NCI-H1417 treated with DMSO at 0.1 percent for 48 hours (cell line): Measurements from ENCODE around the gene RAPGEF4.

Experiments
- DNase-seq: peaks from one replicate; lab custom pipeline; 2025; lab: John Stamatoyannopoulos, UW

The RAPGEF4 gene

DNA sequence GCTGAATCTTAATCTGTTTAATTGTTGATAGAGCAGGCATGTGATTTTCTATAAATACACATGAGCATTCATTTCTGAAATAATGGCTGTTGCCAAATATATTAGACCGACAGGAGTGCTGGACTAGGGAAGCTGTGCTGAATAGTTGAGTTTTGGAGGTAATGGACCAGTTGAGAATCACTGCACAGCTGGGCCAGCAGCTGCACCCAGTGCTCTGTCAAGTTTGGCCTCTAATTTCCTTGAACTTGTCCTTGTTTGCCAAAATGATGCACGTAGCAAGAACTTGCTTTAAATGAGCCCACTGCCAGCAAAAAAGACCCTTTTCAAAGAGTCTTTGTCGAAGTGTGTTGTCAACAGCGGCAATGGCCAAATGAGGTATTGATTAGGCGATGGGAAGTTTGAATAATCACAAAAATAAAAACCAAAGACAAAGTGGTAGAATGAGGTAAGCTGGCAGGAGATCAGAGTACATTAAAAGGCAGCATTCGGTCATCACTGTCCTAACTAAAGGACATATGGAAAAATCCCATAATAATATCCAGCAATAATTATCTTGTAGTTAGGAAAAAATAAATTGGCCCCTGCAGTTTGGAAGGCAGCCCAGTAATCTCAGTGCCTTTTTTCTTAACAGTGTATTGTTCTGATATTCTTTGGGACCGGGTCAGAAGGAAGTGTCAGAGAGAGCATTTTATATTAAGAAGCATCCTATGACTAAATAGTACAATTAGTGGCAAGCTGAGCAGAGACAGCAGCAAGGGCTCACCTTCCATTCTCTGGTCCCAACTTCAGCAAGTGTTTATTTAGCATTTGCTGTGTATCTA, 126.2 kb downstream of the RAPGEF4 start:
- DNase-seq, result no peak

DNA sequence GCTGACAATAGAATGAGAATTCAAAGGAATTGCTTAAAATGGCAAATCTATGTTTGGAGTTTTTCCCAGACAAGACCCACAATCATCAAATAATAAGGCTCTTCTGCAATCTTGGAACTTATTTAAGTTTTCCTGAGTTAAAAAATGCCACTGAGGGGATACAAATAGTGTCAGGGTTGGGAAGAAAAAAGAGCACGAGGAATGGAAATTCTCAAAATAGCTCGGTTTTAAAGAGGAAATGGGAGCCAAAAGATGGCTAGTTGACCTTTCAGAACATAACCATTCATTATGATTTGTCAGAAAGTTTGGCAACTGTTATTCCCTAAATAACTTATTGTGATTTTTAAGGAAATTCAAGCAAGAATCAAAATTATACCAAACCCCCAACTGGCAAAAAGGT, 127.7 kb downstream of the RAPGEF4 start:
- no peak for DNase-seq

DNA sequence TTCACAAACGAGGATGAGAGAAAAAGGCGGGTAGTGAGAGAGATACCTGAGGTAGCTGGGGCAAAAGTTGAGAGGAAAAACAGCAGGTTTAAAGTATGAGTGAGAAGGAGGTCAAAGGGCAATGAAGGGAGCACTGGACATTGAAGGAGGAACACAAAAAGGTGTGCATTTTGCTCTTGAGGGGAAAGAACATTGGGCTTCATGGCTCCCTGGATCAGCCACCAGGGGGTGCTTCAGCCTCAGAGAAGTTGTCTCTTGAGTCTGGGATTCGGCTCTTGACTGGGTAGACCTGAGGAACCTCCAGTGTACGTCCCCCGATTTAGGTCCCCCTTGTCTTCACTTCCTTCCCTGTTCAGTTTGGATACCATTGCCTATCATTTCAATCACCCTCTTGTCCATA, 128.5 kb downstream of the RAPGEF4 start:
- no peak for DNase-seq

DNA sequence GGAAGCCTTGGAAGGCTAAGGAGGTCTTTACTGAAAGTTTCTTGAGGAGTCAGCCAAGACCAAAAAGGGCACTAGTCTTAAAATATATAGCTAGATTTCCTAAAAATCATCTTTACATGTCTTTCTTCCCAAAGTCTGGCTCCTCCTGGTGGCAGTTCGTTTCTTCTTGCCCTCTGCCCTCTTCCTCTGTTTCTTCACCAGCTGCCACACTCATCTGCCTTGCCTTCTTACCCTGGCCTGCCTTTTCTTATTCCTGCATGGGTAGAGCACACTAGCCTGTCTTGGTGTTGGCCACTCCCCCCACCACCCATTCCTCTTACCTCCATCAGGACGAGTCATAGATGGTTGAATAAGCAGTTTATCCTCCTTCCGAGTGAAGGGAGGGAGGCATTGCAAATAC, 129.8 kb downstream of the RAPGEF4 start:
- no peak for DNase-seq

DNA sequence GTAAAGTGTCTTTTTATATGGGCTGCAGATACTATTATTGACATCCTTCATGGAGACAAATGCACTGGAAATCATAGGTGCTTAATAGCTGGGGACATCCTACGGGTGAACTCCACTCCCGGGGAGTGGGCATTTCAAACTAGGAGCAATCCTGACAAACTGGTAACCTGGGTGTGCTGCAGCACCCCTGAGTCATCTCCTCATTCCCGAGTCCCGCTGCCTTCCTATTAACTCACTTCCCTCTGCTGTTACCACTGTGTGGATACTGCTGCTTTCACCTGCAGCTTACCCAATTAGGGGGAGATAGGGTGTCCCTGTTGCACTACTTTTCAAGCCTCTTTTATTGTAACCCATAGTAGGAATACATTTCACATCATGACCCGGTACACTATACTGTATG, 134.2 kb downstream of the RAPGEF4 start:
- no peak for DNase-seq

DNA sequence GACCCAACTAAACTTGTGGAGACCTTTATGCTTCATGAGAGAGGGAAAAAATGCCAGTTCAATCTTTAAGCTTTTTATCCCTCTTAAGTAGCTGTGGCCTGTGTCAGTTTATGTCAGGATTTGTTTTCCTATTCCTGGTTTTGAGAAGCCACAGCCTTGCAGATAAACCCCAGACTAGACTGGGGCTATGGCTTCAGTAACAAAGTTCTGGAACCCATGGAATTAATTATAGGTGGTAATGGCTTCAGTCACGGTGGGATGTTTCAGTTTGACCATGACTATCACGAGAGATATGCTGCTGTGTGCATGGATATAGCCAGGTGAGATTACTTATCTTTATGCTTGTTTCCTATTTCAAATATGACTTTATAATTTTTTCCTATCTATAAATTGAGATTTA, 134.8 kb downstream of the RAPGEF4 start:
- DNase-seq, result no peak

DNA sequence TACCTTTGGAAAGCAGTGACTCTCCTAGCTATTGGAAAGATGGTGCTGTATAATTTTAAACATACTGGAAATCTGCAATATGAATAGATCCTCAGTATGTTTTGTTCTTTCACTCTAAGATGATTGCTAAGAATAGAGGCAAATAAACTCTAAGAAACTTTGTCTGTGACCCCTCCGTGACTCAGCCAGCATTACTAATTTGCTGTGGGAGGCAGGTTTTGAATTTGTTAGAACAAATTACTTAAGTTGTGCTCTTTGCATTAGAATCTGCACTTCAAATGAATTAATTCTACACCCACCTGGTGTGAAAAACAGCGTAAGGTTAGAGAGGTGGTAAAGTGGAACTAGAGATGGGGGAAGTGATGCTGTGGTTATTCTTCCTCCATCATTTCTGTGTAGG, 142.2 kb downstream of the RAPGEF4 start:
- DNase-seq, result no peak

DNA sequence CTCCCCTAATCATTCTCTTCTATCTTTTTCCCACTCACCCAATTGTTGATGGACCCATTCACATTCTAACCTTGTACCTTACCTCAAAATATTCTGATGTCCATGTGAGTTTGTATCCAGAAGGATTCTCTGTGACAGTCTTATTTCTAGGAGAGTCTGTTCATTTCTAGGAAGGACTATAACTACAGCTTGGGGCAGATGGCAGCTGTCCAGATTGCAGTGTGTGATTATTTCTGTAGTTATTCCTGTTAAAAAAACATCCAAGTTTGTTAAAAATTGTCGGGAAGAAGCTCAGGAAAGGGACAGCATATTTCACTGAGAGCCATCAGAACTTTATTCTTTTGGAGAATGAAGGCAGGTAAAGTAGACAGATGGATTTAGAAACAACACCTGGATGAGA, 142.6 kb downstream of the RAPGEF4 start:
- no peak for DNase-seq

DNA sequence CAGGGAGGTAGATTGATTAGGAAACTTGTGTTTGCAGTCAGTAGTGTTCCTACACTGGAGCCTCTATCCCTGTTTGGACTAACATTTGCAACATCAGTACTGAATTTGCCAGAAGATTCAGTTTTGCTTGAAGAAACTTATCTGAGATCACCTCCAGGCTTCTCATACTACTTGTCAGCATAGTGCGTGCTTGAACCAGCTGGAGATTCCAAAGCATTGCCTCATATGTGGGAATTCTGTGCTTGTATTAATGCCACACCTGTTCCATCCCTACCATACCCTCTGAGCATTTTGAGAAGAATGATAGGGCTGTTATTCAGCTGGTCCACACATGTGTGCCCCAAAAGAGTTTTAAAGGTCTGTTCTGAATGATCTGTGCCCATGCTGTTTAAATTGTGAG, 148.7 kb downstream of the RAPGEF4 start:
- no peak for DNase-seq

DNA sequence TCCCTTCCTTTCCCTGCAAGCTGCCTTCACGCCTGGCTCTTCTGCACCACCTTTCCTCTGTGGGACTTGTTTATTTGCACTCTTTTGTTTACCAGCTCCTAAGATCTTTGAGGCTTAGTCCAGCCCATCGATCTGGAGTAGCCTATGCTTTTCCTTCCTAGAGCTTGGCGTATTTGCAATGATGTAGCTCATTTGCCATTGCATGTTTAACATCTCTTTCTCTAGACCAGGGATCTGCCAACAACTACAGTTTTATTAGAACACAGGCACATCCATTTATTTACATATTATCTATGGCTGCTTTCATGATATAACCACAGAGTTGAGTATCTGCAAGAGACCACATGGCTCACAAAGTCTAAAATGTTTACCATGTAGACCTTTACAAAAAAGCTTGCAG, 150.4 kb downstream of the RAPGEF4 start:
- DNase-seq, result no peak

DNA sequence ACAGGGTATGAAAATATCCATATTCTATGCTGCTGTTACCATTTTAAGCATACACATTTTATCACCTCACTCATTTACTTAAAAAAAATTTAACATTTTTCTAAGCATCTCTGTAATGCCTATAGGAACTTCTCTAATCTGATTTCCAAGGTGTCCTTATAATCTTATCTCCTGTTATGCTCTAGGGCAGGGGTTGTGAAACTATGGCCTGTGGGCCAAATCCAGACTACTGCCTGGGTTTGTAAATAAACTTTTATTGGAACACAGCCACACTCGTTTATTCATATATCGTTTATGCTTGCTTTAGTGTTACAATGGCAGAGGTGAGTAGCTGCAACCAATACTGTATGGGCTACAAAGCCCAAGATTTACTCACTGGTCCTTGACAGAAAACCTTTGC, 151.6 kb downstream of the RAPGEF4 start:
- no peak for DNase-seq

DNA sequence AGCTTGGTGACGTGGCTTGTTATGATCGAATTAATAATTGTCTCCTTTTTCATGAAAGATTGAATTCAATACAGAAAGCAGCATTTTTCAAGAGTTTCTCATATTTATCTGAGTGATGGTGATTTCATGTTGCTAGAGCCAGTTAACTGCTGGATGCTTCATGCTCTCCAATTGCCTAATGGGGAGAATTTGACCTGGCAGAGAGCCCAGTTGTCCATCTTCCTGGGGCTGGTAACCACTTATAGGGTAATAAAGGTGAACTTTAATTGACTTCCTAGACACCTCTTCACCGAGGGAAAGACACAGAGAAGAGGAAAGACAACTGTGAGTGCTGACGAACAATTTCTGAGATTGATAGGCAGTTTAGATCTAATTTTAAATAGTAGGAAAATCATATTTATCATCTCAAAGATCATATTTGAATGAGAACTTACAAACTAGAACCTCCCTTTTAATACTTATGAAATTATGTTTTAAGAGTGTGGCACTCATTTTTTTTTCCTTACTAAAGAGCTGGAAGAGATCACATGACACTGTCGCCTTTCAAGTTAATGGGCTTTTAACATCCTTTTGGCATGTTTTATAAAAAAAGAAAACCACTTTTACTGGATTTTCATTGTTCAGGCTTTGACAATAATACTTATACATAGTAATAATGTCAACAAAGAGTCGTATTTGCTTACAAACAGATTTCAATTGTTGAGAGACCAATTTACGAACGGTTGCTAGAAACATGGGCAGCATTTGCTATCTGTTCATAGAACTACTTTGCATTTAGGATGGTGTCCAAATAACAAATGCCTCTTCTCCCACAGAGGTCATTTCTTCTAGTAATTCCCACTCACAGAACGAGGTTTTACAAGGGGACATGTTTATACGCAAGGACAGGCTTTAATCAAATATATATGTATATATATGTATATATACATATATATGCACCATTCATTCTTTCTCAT, 153.3 kb downstream of the RAPGEF4 start:
- no peak for DNase-seq

DNA sequence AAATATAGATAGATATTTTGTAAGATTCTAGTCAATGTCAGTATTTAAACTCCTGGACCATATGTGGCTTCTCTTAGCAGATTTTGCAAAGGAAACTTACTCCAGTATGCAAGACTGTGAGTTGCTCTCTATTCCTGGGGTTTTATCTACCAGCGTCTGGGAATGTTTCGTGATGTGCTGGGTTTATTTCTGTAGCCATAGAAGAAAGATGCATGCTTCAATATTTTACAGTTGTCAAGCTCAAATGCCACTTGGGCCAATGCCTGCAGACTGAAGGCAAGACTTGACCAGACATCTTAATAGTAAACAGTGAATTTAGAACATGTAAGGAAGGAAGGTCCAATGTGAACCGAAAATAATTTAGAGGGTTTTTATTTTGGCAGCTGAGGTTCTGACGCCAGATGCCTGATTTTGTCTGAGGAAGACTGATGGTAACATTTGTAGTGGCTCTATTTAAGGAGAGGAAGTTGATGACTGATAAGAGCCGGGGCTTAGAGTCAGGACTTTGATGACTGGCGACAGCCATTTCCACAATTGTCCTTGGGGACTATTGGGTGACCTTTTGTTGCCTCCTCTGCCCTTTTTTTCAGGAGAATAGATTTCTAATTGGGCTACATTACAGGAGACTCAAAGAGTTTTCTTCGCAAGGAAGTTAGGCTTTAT, 154.3 kb downstream of the RAPGEF4 start:
- DNase-seq, result no peak

DNA sequence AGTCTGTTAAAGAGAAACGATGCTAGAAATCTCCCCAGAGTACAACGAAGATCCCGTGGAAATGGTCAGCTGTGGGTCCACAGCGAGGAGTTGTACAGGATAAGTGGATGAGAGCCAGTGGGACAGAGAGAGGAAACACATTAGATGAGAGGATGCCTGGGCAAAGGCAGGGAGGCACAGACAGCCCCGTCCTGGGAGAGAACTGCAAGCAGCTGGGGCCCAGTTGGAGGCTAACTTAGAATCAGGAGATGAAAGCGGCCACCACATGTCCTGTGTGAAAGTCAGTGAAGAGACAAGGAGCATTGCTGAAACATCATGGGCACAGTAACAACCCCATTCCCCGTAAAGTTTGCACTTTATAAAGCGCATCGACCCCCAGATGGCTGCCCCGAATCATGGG, 157.5 kb downstream of the RAPGEF4 start:
- DNase-seq, result no peak

DNA sequence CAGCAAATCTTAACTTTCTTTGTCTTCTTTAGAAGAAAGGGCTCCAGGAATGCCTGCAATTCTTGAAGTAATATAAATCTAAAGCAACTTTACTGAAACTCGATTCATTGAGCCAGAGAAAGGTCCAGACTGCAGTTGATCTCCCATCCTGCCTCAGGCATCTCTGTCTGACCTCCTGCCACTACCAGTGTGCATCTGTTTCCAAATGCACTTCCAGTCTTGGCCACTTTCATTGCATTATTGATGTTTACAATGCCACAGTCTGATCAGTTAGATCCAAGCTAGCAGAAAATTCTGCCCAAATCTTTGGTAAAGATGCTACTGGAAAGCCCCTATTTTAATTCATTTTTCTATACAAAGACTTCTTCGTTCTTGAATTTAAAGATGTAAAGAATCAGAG, 158.0 kb downstream of the RAPGEF4 start:
- no peak for DNase-seq

DNA sequence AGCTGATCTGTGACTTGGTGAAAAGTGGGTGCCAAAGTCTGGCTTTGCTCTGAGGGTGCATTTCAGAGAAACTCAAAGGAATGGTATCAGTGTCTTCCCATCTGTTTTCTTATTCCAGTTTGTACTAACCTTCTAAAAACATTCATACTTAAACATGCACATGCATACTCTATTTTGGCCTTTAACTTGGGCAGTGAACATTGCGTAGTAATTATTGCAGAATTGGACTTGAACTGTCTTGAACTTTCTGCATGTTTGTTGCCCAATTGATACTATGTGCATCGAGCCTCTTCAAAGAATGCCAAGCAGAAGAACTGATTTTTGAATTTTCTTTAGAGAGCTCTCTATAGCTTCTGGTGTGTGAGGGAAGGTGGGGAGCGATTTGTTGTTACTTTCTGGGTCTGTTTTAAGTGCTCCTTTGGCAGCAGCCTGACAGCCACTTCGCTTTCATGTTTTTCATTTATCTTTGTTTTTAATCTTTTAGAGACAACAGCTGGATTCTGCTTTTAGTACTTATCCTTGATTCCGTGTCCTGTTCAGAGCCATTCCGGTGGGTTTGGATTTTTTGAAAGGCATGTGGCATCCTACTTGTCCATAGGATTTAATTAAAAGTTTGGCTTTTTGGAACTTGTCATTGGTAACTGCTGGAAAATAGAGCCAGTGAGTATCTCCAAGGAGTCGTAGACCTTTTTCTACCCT, 159.2 kb downstream of the RAPGEF4 start:
- no peak for DNase-seq

DNA sequence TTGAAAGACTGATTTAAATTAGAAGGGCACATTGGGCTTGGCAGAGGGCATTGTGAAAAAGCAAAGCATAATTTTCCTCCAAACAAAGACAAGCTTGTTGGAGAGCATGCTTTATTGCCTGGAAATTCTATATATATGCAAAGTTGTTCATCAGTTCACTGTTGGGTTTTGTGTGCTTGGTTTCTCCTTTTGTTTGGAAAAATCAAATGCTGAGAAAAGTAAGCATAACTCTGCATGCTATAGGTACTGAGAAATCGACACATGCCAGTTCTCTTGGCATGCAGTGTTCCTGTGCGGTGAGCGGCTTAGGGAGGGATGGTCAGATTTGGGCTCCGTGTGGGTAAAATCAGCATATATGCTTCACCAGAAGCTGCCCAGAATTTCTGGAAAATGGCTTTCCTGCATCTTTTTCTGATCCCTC, 161.0 kb downstream of the RAPGEF4 start:
- DNase-seq, result no peak

DNA sequence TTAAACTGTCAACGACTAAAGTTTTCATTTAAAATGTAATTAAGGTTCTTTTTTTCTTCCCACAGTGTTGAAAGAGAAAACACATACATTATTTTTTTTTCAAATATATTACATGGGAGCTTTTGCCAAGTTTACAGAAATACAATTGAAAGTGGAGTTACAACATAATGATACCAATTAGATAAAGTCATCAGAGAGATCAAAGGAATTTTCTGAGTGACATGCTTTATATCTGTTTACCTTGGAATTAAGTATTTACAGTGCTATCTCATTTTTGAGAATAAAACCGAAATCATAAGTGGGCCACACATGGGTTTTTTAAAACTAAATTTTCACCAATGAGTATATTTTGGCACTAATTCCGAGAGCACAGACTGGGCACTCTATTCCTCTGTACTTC, 165.2 kb downstream of the RAPGEF4 start:
- DNase-seq, result no peak

DNA sequence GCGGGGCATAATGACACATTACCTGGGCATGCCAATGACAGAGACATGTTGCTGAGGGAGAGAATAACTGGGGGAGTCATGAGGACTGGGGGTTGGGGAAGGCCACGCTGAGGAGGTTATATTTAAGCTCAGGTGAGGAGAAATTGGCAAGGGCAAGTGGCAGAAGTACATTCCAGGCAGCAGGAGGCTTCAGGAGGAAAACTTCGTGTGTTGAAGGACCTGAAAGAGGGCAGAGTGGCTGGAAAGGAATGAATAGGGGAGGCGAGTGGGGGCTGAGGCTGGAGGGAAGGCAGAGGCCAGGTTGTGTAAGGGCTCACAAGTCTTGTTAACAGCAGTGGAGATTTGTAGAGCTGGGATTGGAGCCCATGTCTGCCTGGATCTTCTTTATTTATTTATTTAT, 166.3 kb downstream of the RAPGEF4 start:
- DNase-seq, result no peak

DNA sequence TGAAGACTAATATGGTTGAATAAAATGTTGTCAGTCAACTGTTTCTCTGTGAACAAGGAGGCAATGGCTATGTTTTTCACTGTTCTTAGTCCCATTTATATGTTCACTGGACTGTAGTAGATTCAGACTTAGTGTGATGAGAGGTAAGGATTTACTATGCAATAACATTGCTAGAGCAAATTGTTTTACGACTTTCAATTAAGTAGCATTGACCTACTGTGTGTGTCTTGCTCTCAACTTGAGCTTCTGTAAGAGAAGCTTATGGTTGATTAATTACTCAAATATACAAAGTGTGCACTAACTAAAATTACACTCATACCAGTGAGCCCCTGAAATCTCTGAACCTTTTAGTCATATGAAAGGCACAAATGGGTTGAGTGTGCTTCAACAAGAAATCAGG, 168.6 kb downstream of the RAPGEF4 start:
- no peak for DNase-seq

DNA sequence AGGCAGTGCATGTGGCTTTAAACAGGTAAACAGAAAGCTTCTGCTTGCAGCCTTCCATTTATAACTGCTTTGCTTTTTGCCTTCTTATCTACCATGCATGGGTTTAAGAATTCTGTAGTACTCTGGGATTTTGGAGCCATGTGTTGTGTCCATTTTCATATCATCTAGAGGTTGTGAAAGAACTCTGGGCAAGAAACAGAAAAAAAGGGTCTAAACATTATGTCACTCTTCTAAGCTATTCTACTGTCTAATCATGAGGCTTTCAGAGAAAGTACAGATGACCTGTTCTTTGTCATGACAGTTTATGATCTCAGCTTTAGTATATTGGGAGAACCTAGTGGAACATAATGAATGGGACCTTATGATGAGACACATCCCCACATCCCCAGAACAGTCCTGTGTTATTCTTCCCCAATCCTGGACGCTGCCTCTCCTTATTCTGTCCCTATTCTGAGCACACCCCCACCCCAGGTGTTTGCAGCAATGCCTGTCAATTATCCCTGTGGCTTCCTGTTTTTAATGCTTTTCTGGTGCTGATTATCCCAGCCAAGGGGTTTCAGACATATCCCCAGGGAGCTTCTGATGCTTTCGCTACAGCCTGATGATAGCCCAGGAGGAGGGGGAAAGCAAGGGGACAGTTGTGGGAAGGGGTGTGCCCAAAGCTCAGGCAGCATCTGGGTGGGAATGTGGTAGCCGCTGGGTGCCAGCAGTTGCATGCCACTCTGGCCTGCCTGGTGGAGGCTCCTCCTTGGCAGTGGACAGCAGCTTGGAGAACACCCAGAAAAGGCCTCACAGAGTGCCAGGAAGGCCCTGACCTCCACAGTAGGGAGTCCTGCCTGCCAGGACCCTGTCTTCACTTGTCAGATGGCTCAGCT, 170.5 kb downstream of the RAPGEF4 start:
- no peak for DNase-seq
